Endothelial cell of umbilical vein (primary cell): ENCODE results near the gene TMEM43. TPM values are rescaled to one million over a fixed set of nuclear protein-coding genes. Genes with fewer than 3 reads are reported as not detected.

Experiments used
- BruUV-seq: library from RNA; stranded (reverse); fragments of 400-500 nt; replicated peaks from 2 replicates; lab custom pipeline; 2021; lab: Mats Ljungman, UMichigan
- CTCF ChIA-PET: fragments of 300-600, 350-600 bp; sonication (Branson Sonifier 250); formaldehyde crosslinking; loops from one replicate; lab custom pipeline; 2021; ENCODE audit warnings: antibody characterized with exemption, inconsistent platforms; lab: Charles Lee
- POLR2A ChIA-PET: fragments of 300-600, 350-600 bp; sonication (Branson Sonifier 250); formaldehyde crosslinking; loops from one replicate; lab custom pipeline; 2021; ENCODE audit warnings: antibody characterized with exemption, inconsistent platforms; lab: Charles Lee
- DNase-seq: peaks from one replicate; pipeline ENCODE4 v3.0.0-alpha.2; 2011; ENCODE audit warnings: low read depth, low spot score
- FAIRE-seq: peaks from 2 replicates; lab custom pipeline; 2011; peaks lifted over from hg19 to GRCh38; lab: Jason Lieb, UNC
- H2AFZ ChIP-seq: 2 replicates; pipeline ENCODE4 v1.6.0; 2012; ENCODE audit warnings: low read depth, low read length, control low read depth, inconsistent platforms
- H3K27ac ChIP-seq: 2 replicates; pipeline ENCODE4 v1.5.1; 2011; ENCODE audit warnings: low read depth, mild to moderate bottlenecking, control low read depth, low read length, moderate library complexity; ENCODE audit not compliant: insufficient read depth
- H3K27me3 ChIP-seq, 2 experiments: 2 replicates each; pipeline versions ENCODE4 v1.6.0 to v1.6.1; 2011; ENCODE audit warnings: low read length in 2 of 2, mixed read lengths in 1 of 2; ENCODE audit not compliant: control insufficient read depth in 2 of 2, insufficient read depth in 2 of 2
- H3K36me3 ChIP-seq, 2 experiments: 2 replicates in 1 of 2; 3 replicates in 1 of 2; pipeline ENCODE4 v1.5.1; 2011; ENCODE audit warnings: low read length in 2 of 2, mild to moderate bottlenecking in 1 of 2, moderate library complexity in 1 of 2; ENCODE audit not compliant: control insufficient read depth in 2 of 2, insufficient read depth in 2 of 2; ENCODE audit errors: extremely low read depth in 1 of 2
- H3K4me1 ChIP-seq: 3 replicates; pipeline ENCODE4 v1.5.1; 2011; ENCODE audit warnings: mild to moderate bottlenecking, low read length; ENCODE audit not compliant: control insufficient read depth, insufficient read depth; ENCODE audit errors: extremely low read depth
- H3K4me2 ChIP-seq: 2 replicates; pipeline ENCODE4 v1.6.1; 2011; ENCODE audit warnings: low read length, control low read depth, mixed read lengths; ENCODE audit not compliant: insufficient read depth
- H3K4me3 ChIP-seq, 3 experiments: fragments of 200-600 bp in 1 of 3; sonication (generic), shearing (Covaris generic) in 1 of 3; replicated peaks in 1 of 3; 2 replicates each; pipeline ENCODE4 v1.5.1; 2011 to 2016; ENCODE audit warnings: control low read depth in 3 of 3, low read length in 3 of 3, mild to moderate bottlenecking in 2 of 3, inconsistent platforms in 1 of 3, low read depth in 1 of 3, moderate library complexity in 1 of 3; ENCODE audit not compliant: insufficient read depth in 1 of 3
- H3K79me2 ChIP-seq: 2 replicates; pipeline ENCODE4 v1.6.0; 2012; ENCODE audit warnings: low read length, inconsistent platforms; ENCODE audit not compliant: control insufficient read depth, insufficient read depth
- H3K9ac ChIP-seq: replicated peaks from 2 replicates; pipeline ENCODE3; 2011; ENCODE audit warnings: low read length, control low read depth; ENCODE audit not compliant: insufficient read depth; ENCODE audit errors: extremely low read depth
- H3K9me1 ChIP-seq: replicated peaks from 3 replicates; pipeline ENCODE4 v1.6.0; 2011; ENCODE audit warnings: mild to moderate bottlenecking, low read length; ENCODE audit not compliant: control insufficient read depth, insufficient read depth; ENCODE audit errors: extremely low read depth
- H3K9me3 ChIP-seq: replicated peaks from 2 replicates; pipeline ENCODE4 v1.5.1; 2012; ENCODE audit warnings: low read length, inconsistent platforms; ENCODE audit not compliant: control insufficient read depth, insufficient read depth
- H4K20me1 ChIP-seq: replicated peaks from 2 replicates; pipeline ENCODE3; 2011; ENCODE audit warnings: mild to moderate bottlenecking, low read length; ENCODE audit not compliant: control insufficient read depth, insufficient read depth; ENCODE audit errors: extremely low read depth
- CTCF ChIP-seq, 2 donors: IDR thresholded peaks; 1 replicate in 1 of 2; 2 replicates in 1 of 2; pipeline ENCODE4 v1.5.1; 2011; ENCODE audit warnings: low read length in 2 of 2, mild to moderate bottlenecking in 2 of 2, moderate library complexity in 2 of 2, control low read depth in 1 of 2, inconsistent platforms in 1 of 2, low read depth in 1 of 2; ENCODE audit not compliant: insufficient read depth in 1 of 2; ENCODE audit errors: extremely low read depth in 1 of 2
- EZH2 ChIP-seq: IDR thresholded peaks from 2 replicates; pipeline ENCODE4 v1.6.1; 2012; ENCODE audit warnings: borderline replicate concordance, low read depth, mild to moderate bottlenecking, moderate library complexity, low read length, inconsistent platforms; ENCODE audit not compliant: severe bottlenecking
- FOS ChIP-seq: IDR thresholded peaks from 2 replicates; pipeline ENCODE4 v1.6.1; 2011; ENCODE audit warnings: mild to moderate bottlenecking, low read length, moderate library complexity, borderline replicate concordance; ENCODE audit not compliant: insufficient read depth
- GATA2 ChIP-seq: IDR thresholded peaks from 2 replicates; pipeline ENCODE4 v1.7.0; 2011; ENCODE audit warnings: low read depth, mild to moderate bottlenecking, moderate library complexity, mixed read lengths, low read length; ENCODE audit not compliant: insufficient read length, insufficient read depth
- JUN ChIP-seq: IDR thresholded peaks from 2 replicates; pipeline ENCODE4 v1.6.1; 2011; ENCODE audit warnings: borderline replicate concordance, low read depth; ENCODE audit not compliant: insufficient read length, insufficient read depth
- MAX ChIP-seq: IDR thresholded peaks from 2 replicates; pipeline ENCODE4 v1.6.1; 2011; ENCODE audit not compliant: insufficient read depth, insufficient read length
- MYC ChIP-seq: IDR thresholded peaks from one replicate; pipeline ENCODE4 v1.6.1; 2011; ENCODE audit warnings: mild to moderate bottlenecking, low read depth, low read length
- POLR2A ChIP-seq: IDR thresholded peaks from 2 replicates; pipeline ENCODE4 v1.6.1; 2012; ENCODE audit warnings: low read depth, mild to moderate bottlenecking, control low read depth, low read length
- POLR2AphosphoS5 ChIP-seq: IDR thresholded peaks from 2 replicates; pipeline ENCODE4 v1.6.1; 2012; ENCODE audit warnings: low read depth, mild to moderate bottlenecking, control low read depth, low read length, moderate library complexity; ENCODE audit not compliant: insufficient read depth
- dilution Hi-C: fragments of 300-500 bp; cut with MboI; formaldehyde crosslinking; loops from one replicate; pipeline ENCODE4 v1.15.0; 2019; ENCODE audit warnings: low sequenced_read_pairs; ENCODE audit not compliant: extremely low pct_ligation_motif_present
- intact Hi-C: fragments of 100-400 bp; cut with micrococcal nuclease; formaldehyde crosslinking; loops from one replicate; pipeline ENCODE4 v1.10.0; 2022
- polyA plus RNA-seq, 4 experiments: library from polyadenylated mRNA; depleted of rRNA in 3 of 4; stranded (reverse) in 3 of 4; unstranded in 1 of 4; fragments of >200 nt; gene quantifications; 2 replicates each; pipeline versions ENCODE4 v1.2.1 to v1.2.3, GENCODE V29; 2011 to 2012; ENCODE audit warnings: missing spikeins in 1 of 4
- total RNA-seq: library from RNA; stranded (reverse); gene quantifications from 2 replicates; pipeline ENCODE4 v1.2.3, GENCODE V29; 2021

Gene TMEM43
- total and polyA plus RNA-seq, 2 donors (not counting 3 experiments of a cell fraction or from before 2014, with no cell fraction given), result 80.6 to 119 TPM

GRCh38 chr3:14077310-14077709 is 47.5 kb upstream of the TMEM43 start:
- ChIA-PET CTCF (no interaction called here), POLR2A (no interaction called here)
- DNase-seq (no peak), FAIRE-seq (no peak)
- no peaks in the 10 kb centered on the region for H4K20me1 ChIP-seq
- intact Hi-C loops, result no loop called here
- H3K4me1 ChIP-seq, result no peaks in the 10 kb centered on the region
- H3K36me3 ChIP-seq, result no peaks in the 10 kb centered on the region
- H3K4me3 ChIP-seq, result no peak overlapping the region
- H3K4me2 ChIP-seq, result no peak overlapping the region
- H3K9me1 ChIP-seq, result no peaks in the 10 kb centered on the region
- H3K79me2 ChIP-seq, result no peaks in the 10 kb centered on the region
- H3K9ac ChIP-seq, result no peak overlapping the region
- H3K27ac ChIP-seq, result no peak overlapping the region
- H3K27me3 ChIP-seq, result no peaks in the 10 kb centered on the region
- no TSS peak for BruUV-seq
- no peak overlapping the region for H2AFZ ChIP-seq
- dilution Hi-C loops, result no loop called here
- TF ChIP-seq POLR2A (no peak), MYC (no peak), FOS (no peak), MAX (no peak), GATA2 (no peak), EZH2 (no peak), CTCF (IDR thresholded peaks at IDR 0.05; ENCODE audit: extremely low read depth in 1 of 2, insufficient read depth in 1 of 2, low read depth in 1 of 2, low read length in 2 of 2) (no peak), POLR2AphosphoS5 (no peak), JUN (no peak)
- H3K9me3 ChIP-seq, result no peaks in the 10 kb centered on the region
